ENCODE data around the gene RND2. TPM values are rescaled to one million over a fixed set of nuclear protein-coding genes. Genes with fewer than 3 reads are reported as not detected.

RND2 gene
- total and polyA plus RNA-seq, 2 of the 13 experiments (the other 11 are each of a cell fraction or from before 2014, with no cell fraction given), result 0.05 to 0.11 TPM

GRCh38 chr17:43021741-43022512 lies 3.1 kb upstream of the RND2 start, which contains the start of gene VAT1 (continued):
- TF ChIP-seq ZNF703 (CRISPR knock-in tag; IDR thresholded peaks at IDR 0.05; ENCODE audit: borderline replicate concordance), result peak; percentile 68; the same call in 1 of the 2 replicates
- TF ChIP-seq MNT (IDR thresholded peaks at IDR 0.05), result no peak
- TF ChIP-seq ZNF414 (CRISPR knock-in tag; IDR thresholded peaks at IDR 0.05), result no peak
- TF ChIP-seq TCF7L2 (IDR thresholded peaks at IDR 0.05; ENCODE audit: low read depth, low read length), result no peak
- TF ChIP-seq ZNF574 (CRISPR knock-in tag; IDR thresholded peaks at IDR 0.05), result peak; percentile 78
- TF ChIP-seq SNRNP70 (IDR thresholded peaks at IDR 0.05; ENCODE audit: low read depth, low read length), result no peak
- no peak for TF ChIP-seq HMG20A (CRISPR knock-in tag; IDR thresholded peaks at IDR 0.05; ENCODE audit: borderline replicate concordance)
- TF ChIP-seq HMGA1 (CRISPR knock-in tag; conservative IDR thresholded peaks at IDR 0.05), result no peak
- TF ChIP-seq CREM (IDR thresholded peaks at IDR 0.05), result no peak
- TF ChIP-seq CREM (CRISPR knock-in tag; IDR thresholded peaks at IDR 0.05), result no peak; the same call in 1 of the 2 replicates
- TF ChIP-seq HNF1B (CRISPR knock-in tag; IDR thresholded peaks at IDR 0.05), result no peak
- TF ChIP-seq KDM3A (CRISPR knock-in tag; IDR thresholded peaks at IDR 0.05; ENCODE audit: low read depth), result peak; percentile 77
- 0 out of 2 replicates have a peak, but pooled peaks have one; percentile 67 for TF ChIP-seq ZNF784 (CRISPR knock-in tag; IDR thresholded peaks at IDR 0.05; ENCODE audit: borderline replicate concordance)
- TF ChIP-seq SRY (CRISPR knock-in tag; IDR thresholded peaks at IDR 0.05), result peak; percentile 60
- no peak for TF ChIP-seq ZNF530 (CRISPR knock-in tag; IDR thresholded peaks at IDR 0.05; ENCODE audit: low read depth)
- TF ChIP-seq HOXA9 (CRISPR knock-in tag; IDR thresholded peaks at IDR 0.05; ENCODE audit: borderline replicate concordance), result peak; percentile 94
- TF ChIP-seq ZNF547 (CRISPR knock-in tag; IDR thresholded peaks at IDR 0.05), result peak; percentile 79
- TF ChIP-seq GMEB2 (CRISPR knock-in tag; IDR thresholded peaks at IDR 0.05; ENCODE audit: low read depth), result no peak

Measured in HepG2 (cell line).